Endothelial cell of umbilical vein (primary cell): ENCODE measurements around the gene CACNA2D3. TPM values are rescaled to one million over a fixed set of nuclear protein-coding genes. Genes with fewer than 3 reads are reported as not detected.

Experiments used
- BruUV-seq: library from RNA; stranded (reverse); fragments of 400-500 nt; replicated peaks from 2 replicates; lab custom pipeline; 2021; lab: Mats Ljungman, UMichigan
- CTCF ChIA-PET: fragments of 300-600, 350-600 bp; sonication (Branson Sonifier 250); formaldehyde crosslinking; loops from one replicate; lab custom pipeline; 2021; ENCODE audit warnings: antibody characterized with exemption, inconsistent platforms; lab: Charles Lee
- POLR2A ChIA-PET: fragments of 300-600, 350-600 bp; sonication (Branson Sonifier 250); formaldehyde crosslinking; loops from one replicate; lab custom pipeline; 2021; ENCODE audit warnings: antibody characterized with exemption, inconsistent platforms; lab: Charles Lee
- DNase-seq: peaks from one replicate; pipeline ENCODE4 v3.0.0-alpha.2; 2011; ENCODE audit warnings: low read depth, low spot score
- FAIRE-seq: peaks from 2 replicates; lab custom pipeline; 2011; peaks lifted over from hg19 to GRCh38; lab: Jason Lieb, UNC
- H2AFZ ChIP-seq: 2 replicates; pipeline ENCODE4 v1.6.0; 2012; ENCODE audit warnings: low read depth, low read length, control low read depth, inconsistent platforms
- H3K27ac ChIP-seq: 2 replicates; pipeline ENCODE4 v1.5.1; 2011; ENCODE audit warnings: low read depth, mild to moderate bottlenecking, control low read depth, low read length, moderate library complexity; ENCODE audit not compliant: insufficient read depth
- H3K27me3 ChIP-seq, 2 experiments: 2 replicates each; pipeline versions ENCODE4 v1.6.0 to v1.6.1; 2011; ENCODE audit warnings: low read length in 2 of 2, mixed read lengths in 1 of 2; ENCODE audit not compliant: control insufficient read depth in 2 of 2, insufficient read depth in 2 of 2
- H3K36me3 ChIP-seq, 2 experiments: 2 replicates in 1 of 2; 3 replicates in 1 of 2; pipeline ENCODE4 v1.5.1; 2011; ENCODE audit warnings: low read length in 2 of 2, mild to moderate bottlenecking in 1 of 2, moderate library complexity in 1 of 2; ENCODE audit not compliant: control insufficient read depth in 2 of 2, insufficient read depth in 2 of 2; ENCODE audit errors: extremely low read depth in 1 of 2
- H3K4me1 ChIP-seq: 3 replicates; pipeline ENCODE4 v1.5.1; 2011; ENCODE audit warnings: mild to moderate bottlenecking, low read length; ENCODE audit not compliant: control insufficient read depth, insufficient read depth; ENCODE audit errors: extremely low read depth
- H3K4me2 ChIP-seq: 2 replicates; pipeline ENCODE4 v1.6.1; 2011; ENCODE audit warnings: low read length, control low read depth, mixed read lengths; ENCODE audit not compliant: insufficient read depth
- H3K4me3 ChIP-seq, 3 experiments: fragments of 200-600 bp in 1 of 3; sonication (generic), shearing (Covaris generic) in 1 of 3; replicated peaks in 1 of 3; 2 replicates each; pipeline ENCODE4 v1.5.1; 2011 to 2016; ENCODE audit warnings: control low read depth in 3 of 3, low read length in 3 of 3, mild to moderate bottlenecking in 2 of 3, inconsistent platforms in 1 of 3, low read depth in 1 of 3, moderate library complexity in 1 of 3; ENCODE audit not compliant: insufficient read depth in 1 of 3
- H3K79me2 ChIP-seq: 2 replicates; pipeline ENCODE4 v1.6.0; 2012; ENCODE audit warnings: low read length, inconsistent platforms; ENCODE audit not compliant: control insufficient read depth, insufficient read depth
- H3K9ac ChIP-seq: replicated peaks from 2 replicates; pipeline ENCODE3; 2011; ENCODE audit warnings: low read length, control low read depth; ENCODE audit not compliant: insufficient read depth; ENCODE audit errors: extremely low read depth
- H3K9me1 ChIP-seq: replicated peaks from 3 replicates; pipeline ENCODE4 v1.6.0; 2011; ENCODE audit warnings: mild to moderate bottlenecking, low read length; ENCODE audit not compliant: control insufficient read depth, insufficient read depth; ENCODE audit errors: extremely low read depth
- H3K9me3 ChIP-seq: replicated peaks from 2 replicates; pipeline ENCODE4 v1.5.1; 2012; ENCODE audit warnings: low read length, inconsistent platforms; ENCODE audit not compliant: control insufficient read depth, insufficient read depth
- H4K20me1 ChIP-seq: replicated peaks from 2 replicates; pipeline ENCODE3; 2011; ENCODE audit warnings: mild to moderate bottlenecking, low read length; ENCODE audit not compliant: control insufficient read depth, insufficient read depth; ENCODE audit errors: extremely low read depth
- CTCF ChIP-seq, 2 donors: IDR thresholded peaks; 1 replicate in 1 of 2; 2 replicates in 1 of 2; pipeline ENCODE4 v1.5.1; 2011; ENCODE audit warnings: low read length in 2 of 2, mild to moderate bottlenecking in 2 of 2, moderate library complexity in 2 of 2, control low read depth in 1 of 2, inconsistent platforms in 1 of 2, low read depth in 1 of 2; ENCODE audit not compliant: insufficient read depth in 1 of 2; ENCODE audit errors: extremely low read depth in 1 of 2
- EZH2 ChIP-seq: IDR thresholded peaks from 2 replicates; pipeline ENCODE4 v1.6.1; 2012; ENCODE audit warnings: borderline replicate concordance, low read depth, mild to moderate bottlenecking, moderate library complexity, low read length, inconsistent platforms; ENCODE audit not compliant: severe bottlenecking
- FOS ChIP-seq: IDR thresholded peaks from 2 replicates; pipeline ENCODE4 v1.6.1; 2011; ENCODE audit warnings: mild to moderate bottlenecking, low read length, moderate library complexity, borderline replicate concordance; ENCODE audit not compliant: insufficient read depth
- GATA2 ChIP-seq: IDR thresholded peaks from 2 replicates; pipeline ENCODE4 v1.7.0; 2011; ENCODE audit warnings: low read depth, mild to moderate bottlenecking, moderate library complexity, mixed read lengths, low read length; ENCODE audit not compliant: insufficient read length, insufficient read depth
- JUN ChIP-seq: IDR thresholded peaks from 2 replicates; pipeline ENCODE4 v1.6.1; 2011; ENCODE audit warnings: borderline replicate concordance, low read depth; ENCODE audit not compliant: insufficient read length, insufficient read depth
- MAX ChIP-seq: IDR thresholded peaks from 2 replicates; pipeline ENCODE4 v1.6.1; 2011; ENCODE audit not compliant: insufficient read depth, insufficient read length
- MYC ChIP-seq: IDR thresholded peaks from one replicate; pipeline ENCODE4 v1.6.1; 2011; ENCODE audit warnings: mild to moderate bottlenecking, low read depth, low read length
- POLR2A ChIP-seq: IDR thresholded peaks from 2 replicates; pipeline ENCODE4 v1.6.1; 2012; ENCODE audit warnings: low read depth, mild to moderate bottlenecking, control low read depth, low read length
- POLR2AphosphoS5 ChIP-seq: IDR thresholded peaks from 2 replicates; pipeline ENCODE4 v1.6.1; 2012; ENCODE audit warnings: low read depth, mild to moderate bottlenecking, control low read depth, low read length, moderate library complexity; ENCODE audit not compliant: insufficient read depth
- dilution Hi-C: fragments of 300-500 bp; cut with MboI; formaldehyde crosslinking; loops from one replicate; pipeline ENCODE4 v1.15.0; 2019; ENCODE audit warnings: low sequenced_read_pairs; ENCODE audit not compliant: extremely low pct_ligation_motif_present
- intact Hi-C: fragments of 100-400 bp; cut with micrococcal nuclease; formaldehyde crosslinking; loops from one replicate; pipeline ENCODE4 v1.10.0; 2022
- polyA plus RNA-seq, 4 experiments: library from polyadenylated mRNA; depleted of rRNA in 3 of 4; stranded (reverse) in 3 of 4; unstranded in 1 of 4; fragments of >200 nt; gene quantifications; 2 replicates each; pipeline versions ENCODE4 v1.2.1 to v1.2.3, GENCODE V29; 2011 to 2012; ENCODE audit warnings: missing spikeins in 1 of 4
- total RNA-seq: library from RNA; stranded (reverse); gene quantifications from 2 replicates; pipeline ENCODE4 v1.2.3, GENCODE V29; 2021

Gene CACNA2D3
- total and polyA plus RNA-seq, 2 donors (not counting 3 experiments of a cell fraction or from before 2014, with no cell fraction given) = not detected

DNA sequence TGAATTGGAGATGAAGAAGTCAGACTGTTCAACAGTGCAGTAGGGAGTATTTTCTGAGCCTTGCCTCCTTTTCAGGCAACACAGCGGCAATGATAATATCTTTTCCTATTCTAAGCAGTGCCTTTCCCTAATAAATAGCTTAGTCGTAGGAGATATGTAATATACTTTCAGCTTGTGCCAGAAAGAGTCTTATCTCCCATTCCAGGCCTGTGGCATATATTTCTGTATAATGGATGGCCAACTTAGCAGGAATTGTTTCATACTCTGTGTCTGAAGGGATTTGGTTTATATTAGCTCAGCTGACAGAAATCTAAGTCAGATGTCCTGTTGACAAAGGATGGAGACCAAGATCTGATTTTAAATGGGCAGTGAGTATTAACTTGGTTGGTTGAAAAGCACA, 397.1 kb downstream of the CACNA2D3 start:
- no peak for DNase-seq
- BruUV-seq = no TSS peak
- intact Hi-C loops (no loop called here), dilution Hi-C loops (no loop called here)
- Histone ChIP-seq H3K27ac (no peak overlapping the region), H2AFZ (no peak overlapping the region), H3K9ac (no peak overlapping the region), H3K9me1 (no peaks in the 10 kb centered on the region), H3K9me3 (peaks cover 3% of the 10 kb centered on the region), H3K27me3 (no peaks in the 10 kb centered on the region), H3K36me3 (no peaks in the 10 kb centered on the region), H3K4me1 (no peaks in the 10 kb centered on the region), H3K4me3 (no peak overlapping the region), H3K79me2 (no peaks in the 10 kb centered on the region), H4K20me1 (no peaks in the 10 kb centered on the region), H3K4me2 (no peak overlapping the region)
- CTCF ChIA-PET = no interaction called here
- FAIRE-seq = no peak
- TF ChIP-seq EZH2 (no peak), FOS (no peak), JUN (no peak), POLR2A (no peak), MAX (no peak), MYC (no peak), POLR2AphosphoS5 (no peak), GATA2 (no peak), CTCF (IDR thresholded peaks at IDR 0.05; ENCODE audit: extremely low read depth in 1 of 2, insufficient read depth in 1 of 2, low read depth in 1 of 2, low read length in 2 of 2) (no peak)
- POLR2A ChIA-PET = no interaction called here
